Esophagus muscularis mucosa (tissue), 2 donors: ENCODE results near the gene SLC6A11.

Source experiments
- POLR2A ChIP-seq: fragments of 450-650 bp; IDR thresholded peaks from one replicate; pipeline ENCODE4 v1.6.1; 2017; ENCODE audit warnings: antibody characterized with exemption, moderate library complexity, mild to moderate bottlenecking, low read depth
- POLR2AphosphoS5 ChIP-seq, 2 donors: sonication (generic); formaldehyde crosslinking; IDR thresholded peaks; one replicate each; pipeline ENCODE4 v1.6.1; 2017; ENCODE audit warnings: antibody characterized with exemption in 2 of 2

DNA sequence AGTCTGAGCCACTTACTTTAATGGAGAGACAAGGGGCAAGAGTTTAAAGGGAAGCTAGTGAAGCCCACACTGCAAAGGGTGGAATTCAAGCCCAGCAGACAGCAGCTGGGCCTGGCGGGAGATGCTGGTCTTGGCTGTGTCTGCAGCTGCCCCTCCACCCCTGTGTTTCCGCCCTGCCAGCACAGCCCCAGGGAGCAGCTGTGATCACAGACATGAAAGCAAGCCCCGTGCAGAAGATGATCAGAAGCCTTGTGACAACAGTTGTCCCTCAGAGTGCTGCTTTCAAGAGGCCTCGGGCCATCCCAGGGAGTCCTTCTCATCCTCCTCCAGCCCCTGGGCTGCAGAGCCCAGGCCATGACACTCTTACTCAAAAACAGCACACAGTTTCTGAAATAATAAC lies 152.4 kb downstream of the SLC6A11 start:
- no peak for TF ChIP-seq POLR2A
- TF ChIP-seq POLR2AphosphoS5 (IDR thresholded peaks at IDR 0.05), result no peak
